Measurements from ENCODE around the gene CFAP54.

The CFAP54 gene

GRCh38 chr12:96503976-96504375 lies 14.6 kb downstream of the CFAP54 start:
- no peak overlapping the region for H2AFZ ChIP-seq (ENCODE audit: insufficient read depth, low read length, poor library complexity)
- H3K9ac ChIP-seq (ENCODE audit: low read length): no peak overlapping the region
- no peaks in the 10 kb centered on the region for H3K27me3 ChIP-seq (ENCODE audit: insufficient read depth, low read length)
- H4K8ac ChIP-seq (ENCODE audit: low read depth, low read length): no peak overlapping the region
- no peak overlapping the region for H4K91ac ChIP-seq (ENCODE audit: low read depth, low read length)
- H3K9me3 ChIP-seq (ENCODE audit: insufficient read depth, low read depth, low read length): no peaks in the 10 kb centered on the region
- H3K4ac ChIP-seq (ENCODE audit: low read depth, low read length): no peak overlapping the region
- no peaks in the 10 kb centered on the region for H3K36me3 ChIP-seq (ENCODE audit: control insufficient read depth in 1 of 2, insufficient read depth in 2 of 2, low read length in 2 of 2)
- H2BK5ac ChIP-seq (ENCODE audit: low read depth, low read length, poor library complexity): no peak overlapping the region
- H3K23ac ChIP-seq (ENCODE audit: low read length): no peak overlapping the region
- no peaks in the 10 kb centered on the region for H3K79me2 ChIP-seq (ENCODE audit: control insufficient read depth, insufficient read depth, low read length, poor library complexity)
- no peak overlapping the region for H2BK12ac ChIP-seq (ENCODE audit: low read length)
- no peak overlapping the region for H3K18ac ChIP-seq (ENCODE audit: low read length)
- H2AK5ac ChIP-seq (ENCODE audit: low read length): no peak overlapping the region
- H3K14ac ChIP-seq (ENCODE audit: low read length): no peak overlapping the region
- peaks cover 3 to 6% of the 10 kb centered on the region in 2 experiments for H3K4me1 ChIP-seq (ENCODE audit: control insufficient read depth in 1 of 2, insufficient read depth in 2 of 2, low read length in 2 of 2)
- peak in 1 of 2 donors; percentile 23 for DNase-seq
- no peak overlapping the region for H3K4me3 ChIP-seq (ENCODE audit: low read depth, low read length)
- no peak overlapping the region for H3K27ac ChIP-seq (ENCODE audit: low read depth, low read length)
- H3K79me1 ChIP-seq (ENCODE audit: low read length): peaks cover 5% of the 10 kb centered on the region
- H2BK120ac ChIP-seq (ENCODE audit: insufficient read depth, low read length, poor library complexity): no peak overlapping the region
- H3K4me2 ChIP-seq (ENCODE audit: low read length): no peak overlapping the region
- no peak overlapping the region for H4K12ac ChIP-seq (ENCODE audit: low read depth, low read length)

GRCh38 chr12:96506776-96507175 lies 17.4 kb downstream of the CFAP54 start:
- Histone ChIP-seq H3K14ac (ENCODE audit: low read length) (no peak overlapping the region), H3K4me3 (ENCODE audit: low read depth, low read length) (no peak overlapping the region), H2BK5ac (ENCODE audit: low read depth, low read length, poor library complexity) (no peak overlapping the region), H3K27ac (ENCODE audit: low read depth, low read length) (no peak overlapping the region), H3K9ac (ENCODE audit: low read length) (no peak overlapping the region), H3K4me1 (ENCODE audit: control insufficient read depth in 1 of 2, insufficient read depth in 2 of 2, low read length in 2 of 2) (no peaks in the 10 kb centered on the region), H3K27me3 (ENCODE audit: insufficient read depth, low read length) (no peaks in the 10 kb centered on the region), H3K79me2 (ENCODE audit: control insufficient read depth, insufficient read depth, low read length, poor library complexity) (no peaks in the 10 kb centered on the region), H4K91ac (ENCODE audit: low read depth, low read length) (no peak overlapping the region), H4K8ac (ENCODE audit: low read depth, low read length) (no peak overlapping the region), H3K4me2 (ENCODE audit: low read length) (no peak overlapping the region), H3K9me3 (ENCODE audit: insufficient read depth, low read depth, low read length) (no peaks in the 10 kb centered on the region), H4K12ac (ENCODE audit: low read depth, low read length) (no peak overlapping the region), H2BK12ac (ENCODE audit: low read length) (no peak overlapping the region), H3K79me1 (ENCODE audit: low read length) (no peaks in the 10 kb centered on the region), H3K36me3 (ENCODE audit: control insufficient read depth in 1 of 2, insufficient read depth in 2 of 2, low read length in 2 of 2) (no peaks in the 10 kb centered on the region), H2AK5ac (ENCODE audit: low read length) (no peak overlapping the region), H3K4ac (ENCODE audit: low read depth, low read length) (no peak overlapping the region), H2BK120ac (ENCODE audit: insufficient read depth, low read length, poor library complexity) (no peak overlapping the region), H3K18ac (ENCODE audit: low read length) (no peak overlapping the region), H2AFZ (ENCODE audit: insufficient read depth, low read length, poor library complexity) (no peak overlapping the region), H3K23ac (ENCODE audit: low read length) (no peak overlapping the region)
- no peak for DNase-seq
- WGBS (ENCODE audit: extremely low coverage, insufficient coverage, insufficient read length): no CpG with 5 or more reads among the region's 1 CpG

DNA sequence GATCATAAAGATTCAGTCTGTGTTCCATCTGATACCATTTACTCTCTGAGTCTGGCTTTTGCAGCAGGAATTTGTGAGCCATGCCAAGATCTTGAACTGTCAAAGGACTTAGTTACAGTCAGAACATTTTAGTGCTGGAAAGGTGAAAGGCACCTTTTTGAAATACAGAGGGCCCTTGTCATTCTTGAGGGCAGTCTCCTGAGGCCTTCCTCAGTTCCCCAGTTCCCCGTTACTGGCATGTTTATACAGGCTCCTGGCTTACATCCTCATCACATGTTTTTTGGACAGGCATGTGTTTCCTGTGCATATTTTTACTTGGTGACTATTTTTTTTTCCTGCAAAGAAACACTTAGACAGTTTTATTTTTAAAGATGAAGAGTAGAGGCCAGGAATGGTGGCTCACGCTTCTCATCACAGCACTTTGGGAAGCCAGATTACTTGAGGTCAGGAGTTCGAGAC lies 21.0 kb downstream of the CFAP54 start:
- Histone ChIP-seq H3K23ac (ENCODE audit: low read length) (no peak overlapping the region), H3K18ac (ENCODE audit: low read length) (no peak overlapping the region), H4K12ac (ENCODE audit: low read depth, low read length) (no peak overlapping the region), H3K9ac (ENCODE audit: low read length) (no peak overlapping the region), H2BK120ac (ENCODE audit: insufficient read depth, low read length, poor library complexity) (no peak overlapping the region), H3K4me3 (ENCODE audit: low read depth, low read length) (no peak overlapping the region), H3K27ac (ENCODE audit: low read depth, low read length) (no peak overlapping the region), H2BK5ac (ENCODE audit: low read depth, low read length, poor library complexity) (no peak overlapping the region), H4K91ac (ENCODE audit: low read depth, low read length) (no peak overlapping the region), H3K27me3 (ENCODE audit: insufficient read depth, low read length) (no peaks in the 10 kb centered on the region), H3K4me1 (ENCODE audit: control insufficient read depth in 1 of 2, insufficient read depth in 2 of 2, low read length in 2 of 2) (no peaks in the 10 kb centered on the region), H3K79me2 (ENCODE audit: control insufficient read depth, insufficient read depth, low read length, poor library complexity) (no peaks in the 10 kb centered on the region), H2AFZ (ENCODE audit: insufficient read depth, low read length, poor library complexity) (no peak overlapping the region), H3K4me2 (ENCODE audit: low read length) (no peak overlapping the region), H3K9me3 (ENCODE audit: insufficient read depth, low read depth, low read length) (no peaks in the 10 kb centered on the region), H3K4ac (ENCODE audit: low read depth, low read length) (no peak overlapping the region), H3K36me3 (ENCODE audit: control insufficient read depth in 1 of 2, insufficient read depth in 2 of 2, low read length in 2 of 2) (no peaks in the 10 kb centered on the region), H3K79me1 (ENCODE audit: low read length) (no peaks in the 10 kb centered on the region), H3K14ac (ENCODE audit: low read length) (no peak overlapping the region), H2AK5ac (ENCODE audit: low read length) (no peak overlapping the region), H4K8ac (ENCODE audit: low read depth, low read length) (no peak overlapping the region), H2BK12ac (ENCODE audit: low read length) (no peak overlapping the region)
- WGBS (ENCODE audit: extremely low coverage, insufficient coverage, insufficient read length): no CpG with 5 or more reads among the region's 3 CpGs
- DNase-seq: peak in 1 of 2 donors; percentile 37

GRCh38 chr12:96513166-96513565 lies 23.8 kb downstream of the CFAP54 start:
- WGBS (ENCODE audit: extremely low coverage, insufficient coverage, insufficient read length): no CpG with 5 or more reads among the region's 5 CpGs
- H3K4me1 ChIP-seq (ENCODE audit: control insufficient read depth in 1 of 2, insufficient read depth in 2 of 2, low read length in 2 of 2): no peaks in the 10 kb centered on the region

More at GRCh38 chr12:96513166-96513565, 23.8 kb downstream of the CFAP54 start:
- H4K12ac ChIP-seq (ENCODE audit: low read depth, low read length): no peak overlapping the region
- H3K23ac ChIP-seq (ENCODE audit: low read length): no peak overlapping the region
- H3K4me3 ChIP-seq (ENCODE audit: low read depth, low read length): no peak overlapping the region
- H3K9ac ChIP-seq (ENCODE audit: low read length): no peak overlapping the region
- no peaks in the 10 kb centered on the region for H3K9me3 ChIP-seq (ENCODE audit: insufficient read depth, low read depth, low read length)
- H3K18ac ChIP-seq (ENCODE audit: low read length): no peak overlapping the region
- no peaks in the 10 kb centered on the region for H3K79me1 ChIP-seq (ENCODE audit: low read length)
- H3K27ac ChIP-seq (ENCODE audit: low read depth, low read length): no peak overlapping the region
- no peak overlapping the region for H2AFZ ChIP-seq (ENCODE audit: insufficient read depth, low read length, poor library complexity)
- H3K14ac ChIP-seq (ENCODE audit: low read length): no peak overlapping the region
- H3K27me3 ChIP-seq (ENCODE audit: insufficient read depth, low read length): no peaks in the 10 kb centered on the region
- H3K4me2 ChIP-seq (ENCODE audit: low read length): no peak overlapping the region
- no peak overlapping the region for H2BK12ac ChIP-seq (ENCODE audit: low read length)
- H3K79me2 ChIP-seq (ENCODE audit: control insufficient read depth, insufficient read depth, low read length, poor library complexity): no peaks in the 10 kb centered on the region
- DNase-seq: no peak
- H3K36me3 ChIP-seq (ENCODE audit: control insufficient read depth in 1 of 2, insufficient read depth in 2 of 2, low read length in 2 of 2): no peaks in the 10 kb centered on the region
- no peak overlapping the region for H2AK5ac ChIP-seq (ENCODE audit: low read length)
- no peak overlapping the region for H3K4ac ChIP-seq (ENCODE audit: low read depth, low read length)
- H4K8ac ChIP-seq (ENCODE audit: low read depth, low read length): no peak overlapping the region
- no peak overlapping the region for H2BK120ac ChIP-seq (ENCODE audit: insufficient read depth, low read length, poor library complexity)
- no peak overlapping the region for H2BK5ac ChIP-seq (ENCODE audit: low read depth, low read length, poor library complexity)
- H4K91ac ChIP-seq (ENCODE audit: low read depth, low read length): no peak overlapping the region

All from trophoblast cell (in vitro differentiated cells and primary cell).